ENCODE data around the gene PNMT.

The PNMT gene

DNA sequence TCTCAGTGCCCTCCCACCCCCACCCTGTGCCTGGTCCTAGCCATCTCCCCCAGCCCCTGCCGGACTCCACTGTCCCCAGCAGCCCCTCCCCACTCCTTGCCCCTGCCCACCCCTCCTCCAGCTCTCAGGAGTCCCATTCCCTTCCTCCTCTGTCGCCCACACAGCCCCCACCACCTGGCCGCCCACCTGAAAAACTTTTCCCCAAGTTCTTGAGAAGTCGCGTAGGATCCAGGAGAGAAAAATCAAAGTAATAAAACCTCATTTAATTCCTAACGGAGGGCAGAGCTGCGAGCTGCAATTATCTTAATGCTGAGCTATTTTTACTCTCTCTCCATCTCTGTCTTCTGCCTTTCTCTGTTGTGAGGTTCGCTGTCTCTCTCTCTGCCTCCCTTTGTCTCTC lies 43.9 kb upstream of the PNMT start:
- no peak overlapping the region for H3K4me3 ChIP-seq (ENCODE audit: low read length)
- DNase-seq (ENCODE audit: low read depth) = no peak
- TF ChIP-seq, protein P1, sequence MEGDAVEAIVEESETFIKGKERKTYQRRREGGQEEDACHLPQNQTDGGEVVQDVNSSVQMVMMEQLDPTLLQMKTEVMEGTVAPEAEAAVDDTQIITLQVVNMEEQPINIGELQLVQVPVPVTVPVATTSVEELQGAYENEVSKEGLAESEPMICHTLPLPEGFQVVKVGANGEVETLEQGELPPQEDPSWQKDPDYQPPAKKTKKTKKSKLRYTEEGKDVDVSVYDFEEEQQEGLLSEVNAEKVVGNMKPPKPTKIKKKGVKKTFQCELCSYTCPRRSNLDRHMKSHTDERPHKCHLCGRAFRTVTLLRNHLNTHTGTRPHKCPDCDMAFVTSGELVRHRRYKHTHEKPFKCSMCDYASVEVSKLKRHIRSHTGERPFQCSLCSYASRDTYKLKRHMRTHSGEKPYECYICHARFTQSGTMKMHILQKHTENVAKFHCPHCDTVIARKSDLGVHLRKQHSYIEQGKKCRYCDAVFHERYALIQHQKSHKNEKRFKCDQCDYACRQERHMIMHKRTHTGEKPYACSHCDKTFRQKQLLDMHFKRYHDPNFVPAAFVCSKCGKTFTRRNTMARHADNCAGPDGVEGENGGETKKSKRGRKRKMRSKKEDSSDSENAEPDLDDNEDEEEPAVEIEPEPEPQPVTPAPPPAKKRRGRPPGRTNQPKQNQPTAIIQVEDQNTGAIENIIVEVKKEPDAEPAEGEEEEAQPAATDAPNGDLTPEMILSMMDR (IDR thresholded peaks at IDR 0.05; ENCODE audit: insufficient read depth, low read depth, low read length, missing control alignments) = no peak

DNA sequence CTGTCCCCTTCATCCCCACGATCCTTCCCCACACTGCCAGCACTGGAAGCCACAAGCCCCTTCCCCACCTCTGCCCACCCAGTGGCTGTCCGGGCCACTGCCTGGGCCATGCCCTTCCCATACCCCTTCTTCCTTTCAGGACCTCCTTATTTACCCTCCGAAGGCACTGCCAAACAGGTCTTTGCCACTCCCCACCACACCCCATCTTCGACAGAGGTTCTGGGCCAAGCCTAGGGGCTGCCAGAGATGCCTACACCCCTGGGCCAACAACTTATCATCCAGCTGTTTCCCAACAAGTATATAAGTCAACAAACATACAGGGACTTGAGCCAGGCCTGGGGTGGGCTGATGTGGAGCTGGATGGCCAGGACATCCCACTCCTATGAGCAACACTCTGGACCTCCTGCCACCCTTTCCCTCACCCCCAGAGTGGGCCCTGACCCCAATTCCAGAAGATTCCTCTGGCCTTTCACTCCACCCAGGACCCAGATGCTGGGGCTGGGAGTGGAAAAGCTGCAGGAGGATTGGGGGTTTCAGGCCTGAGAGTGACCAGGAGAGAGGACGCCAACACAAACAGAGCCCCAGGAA lies 43.0 kb upstream of the PNMT start:
- DNase-seq (ENCODE audit: low read depth) = no peak
- TF ChIP-seq, protein P1 (IDR thresholded peaks at IDR 0.05; ENCODE audit: insufficient read depth, low read depth, low read length, missing control alignments) = no peak
- no peak overlapping the region for H3K4me3 ChIP-seq (ENCODE audit: low read length)

DNA sequence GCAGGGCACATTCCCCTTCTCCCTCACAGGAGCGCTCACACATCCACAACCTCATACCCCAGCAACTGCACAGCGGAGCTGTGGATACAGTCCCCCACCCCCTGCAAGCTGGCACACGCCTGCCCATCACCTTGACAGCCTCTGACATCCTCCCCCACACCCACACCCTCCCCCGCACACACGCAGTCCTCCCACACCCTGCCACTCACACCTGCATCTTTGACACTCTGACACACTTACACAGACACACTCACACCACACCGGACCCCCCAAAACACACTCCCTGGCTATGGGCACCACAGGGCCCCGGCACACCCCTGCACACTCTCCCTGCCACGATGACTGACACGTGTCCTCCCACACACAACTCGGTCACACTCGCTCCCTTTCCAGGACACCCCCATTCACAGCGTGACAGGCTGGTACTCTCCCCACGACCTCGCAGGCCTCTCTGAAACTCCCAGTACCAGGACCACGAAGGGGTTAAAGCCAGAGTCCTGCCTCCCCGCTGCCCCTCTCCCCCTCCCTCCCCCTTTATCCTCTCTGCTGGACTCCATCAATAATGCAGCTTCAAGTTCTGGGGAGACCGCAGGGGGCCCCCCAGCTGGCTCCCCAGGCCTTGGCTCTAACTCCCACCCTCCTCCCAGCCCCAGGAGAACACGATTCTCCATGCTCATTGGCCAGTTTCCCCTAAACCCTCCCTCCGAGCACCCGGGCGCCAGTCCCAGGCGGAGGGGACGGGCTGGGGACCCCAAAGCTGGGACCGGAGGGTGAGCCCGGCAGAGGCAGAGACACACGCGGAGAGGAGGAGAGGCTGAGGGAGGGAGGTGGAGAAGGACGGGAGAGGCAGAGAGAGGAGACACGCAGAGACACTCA lies 41.8 kb upstream of the PNMT start, which contains the start of gene PPP1R1B:
TSS of gene PPP1R1B (plus strand) at position 782 of the 876 bp plus-strand sequence. CDS start 441 bp downstream, outside the sequence.
- no peak for DNase-seq (ENCODE audit: low read depth)
- TF ChIP-seq, protein P1 (IDR thresholded peaks at IDR 0.05; ENCODE audit: insufficient read depth, low read depth, low read length, missing control alignments) = no peak
- H3K4me3 ChIP-seq (ENCODE audit: low read length) = peak within 1 kb of the TSS; percentile 32

DNA sequence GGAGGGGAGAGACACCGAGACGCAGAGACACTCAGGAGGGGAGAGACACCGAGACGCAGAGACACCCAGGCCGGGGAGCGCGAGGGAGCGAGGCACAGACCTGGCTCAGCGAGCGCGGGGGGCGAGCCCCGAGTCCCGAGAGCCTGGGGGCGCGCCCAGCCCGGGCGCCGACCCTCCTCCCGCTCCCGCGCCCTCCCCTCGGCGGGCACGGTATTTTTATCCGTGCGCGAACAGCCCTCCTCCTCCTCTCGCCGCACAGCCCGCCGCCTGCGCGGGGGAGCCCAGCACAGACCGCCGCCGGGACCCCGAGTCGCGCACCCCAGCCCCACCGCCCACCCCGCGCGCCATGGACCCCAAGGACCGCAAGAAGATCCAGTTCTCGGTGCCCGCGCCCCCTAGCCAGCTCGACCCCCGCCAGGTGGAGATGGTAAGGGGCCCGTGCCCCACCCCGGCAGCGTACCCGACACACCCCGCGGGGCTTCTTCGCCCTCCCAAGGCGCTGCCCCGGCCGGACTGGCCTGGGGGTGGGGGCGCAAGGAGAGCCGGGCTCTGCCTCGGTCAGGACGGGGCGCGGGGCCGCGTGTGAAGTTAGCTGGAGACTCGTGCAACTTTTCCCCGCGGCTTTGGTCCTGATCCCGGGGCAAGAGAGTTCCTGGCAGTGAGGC lies 41.1 kb upstream of the PNMT start:
- peak overlapping the region; percentile 32 for H3K4me3 ChIP-seq (ENCODE audit: low read length)
- no peak for DNase-seq (ENCODE audit: low read depth)
- TF ChIP-seq, protein P1 (IDR thresholded peaks at IDR 0.05; ENCODE audit: insufficient read depth, low read depth, low read length, missing control alignments) = no peak

DNA sequence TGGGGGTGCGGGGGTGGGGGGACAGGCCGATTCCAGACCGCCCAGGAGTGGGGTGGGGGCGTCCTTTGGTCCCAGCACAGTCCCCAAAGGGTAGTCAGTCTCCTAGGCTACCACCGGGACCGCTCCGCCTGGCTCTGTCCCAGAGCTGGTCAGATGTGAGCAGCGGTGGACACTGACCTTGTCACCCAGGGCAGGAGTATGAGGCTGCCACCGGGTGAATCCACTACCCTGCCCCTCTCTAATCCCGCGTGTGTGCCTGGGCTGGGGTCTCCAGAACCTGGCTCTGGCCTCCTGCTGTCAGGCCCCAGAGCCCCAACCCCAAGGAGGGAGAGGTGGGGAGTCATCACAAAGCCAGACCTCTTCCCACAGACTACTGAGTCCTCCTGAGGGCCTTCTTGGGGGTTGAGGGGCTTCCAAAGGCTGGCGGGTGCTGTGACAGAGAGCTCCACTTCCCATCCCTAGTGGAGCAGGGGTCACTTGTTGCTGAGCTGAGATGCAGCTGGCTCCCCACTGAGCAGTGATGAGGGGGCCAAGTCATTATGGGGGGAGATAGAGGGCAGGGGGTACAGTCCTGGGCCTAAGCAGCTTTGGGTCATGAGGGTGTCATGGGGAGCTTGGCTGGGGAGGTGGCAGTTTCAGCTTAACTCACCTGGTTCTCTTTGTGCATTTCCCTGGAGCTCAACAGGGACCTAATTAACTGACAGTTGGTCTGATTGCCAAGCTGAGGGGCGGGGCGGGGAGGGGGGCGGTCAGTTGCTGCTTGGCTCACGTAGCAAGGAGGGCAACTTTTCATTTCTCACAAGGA lies 40.3 kb upstream of the PNMT start:
- TF ChIP-seq, protein P1 (IDR thresholded peaks at IDR 0.05; ENCODE audit: insufficient read depth, low read depth, low read length, missing control alignments) = no peak
- H3K4me3 ChIP-seq (ENCODE audit: low read length) = no peak overlapping the region
- DNase-seq (ENCODE audit: low read depth) = no peak
